GM12864 (cell line): Measurements from ENCODE around the gene CHML.
"Not testable (repeated sequence)": the region's sequence is repeated elsewhere in the genome, so short reads cannot be mapped to it uniquely, and the experiment has no call there.

Source experiments
- DNase-seq: peaks from one replicate; pipeline ENCODE4 v3.0.0-alpha.2; 2011; ENCODE audit warnings: low read depth
- H3K4me3 ChIP-seq: 2 replicates; pipeline ENCODE4 v1.5.1; 2011; ENCODE audit warnings: mild to moderate bottlenecking, low read depth, low read length, control low read depth
- CTCF ChIP-seq: IDR thresholded peaks from 2 replicates; pipeline ENCODE4 v1.5.1; 2011; ENCODE audit warnings: low read depth, mild to moderate bottlenecking, moderate library complexity, low read length, control low read depth, inconsistent platforms; ENCODE audit errors: missing control alignments

Gene CHML

GRCh38 chr1:241640149-241640866, at the start of gene CHML, which contains the start of gene OPN3:
CHML (minus strand) TSS chr1:241640369; CDS start chr1:241635766, 4,603 bp downstream.
OPN3 (minus strand) TSS chr1:241640369; CDS start chr1:241640254, 115 bp downstream.
- no peak for TF ChIP-seq CTCF
- peak within 1 kb of the TSS; percentile 89 for H3K4me3 ChIP-seq
- peak; percentile 52 for DNase-seq

GRCh38 chr1:241688940-241689368, 48.8 kb upstream of the CHML start:
- no peak for DNase-seq
- no peak for TF ChIP-seq CTCF
- H3K4me3 ChIP-seq = no peak overlapping the region

- no peak for DNase-seq
- H3K4me3 ChIP-seq = no peak overlapping the region
- TF ChIP-seq CTCF = no peak
Measured at GRCh38 chr1:241684108-241684507, 43.9 kb upstream of the CHML start.

GRCh38 chr1:241682921-241683320, 42.8 kb upstream of the CHML start:
- no peak for DNase-seq
- H3K4me3 ChIP-seq = no peak overlapping the region
- no peak for TF ChIP-seq CTCF

- DNase-seq, H3K4me3 ChIP-seq: not testable (repeated sequence)
Measured at GRCh38 chr1:241681861-241682448, 41.8 kb upstream of the CHML start.

- no peak overlapping the region for H3K4me3 ChIP-seq
- no peak for TF ChIP-seq CTCF
- no peak for DNase-seq
Measured at GRCh38 chr1:241679961-241680360, 39.8 kb upstream of the CHML start.

- no peak overlapping the region for H3K4me3 ChIP-seq
- no peak for DNase-seq
- no peak for TF ChIP-seq CTCF
Measured at GRCh38 chr1:241679404-241679803, 39.2 kb upstream of the CHML start.
